ENCODE measurements around the gene LRRIQ4.

The LRRIQ4 gene

DNA sequence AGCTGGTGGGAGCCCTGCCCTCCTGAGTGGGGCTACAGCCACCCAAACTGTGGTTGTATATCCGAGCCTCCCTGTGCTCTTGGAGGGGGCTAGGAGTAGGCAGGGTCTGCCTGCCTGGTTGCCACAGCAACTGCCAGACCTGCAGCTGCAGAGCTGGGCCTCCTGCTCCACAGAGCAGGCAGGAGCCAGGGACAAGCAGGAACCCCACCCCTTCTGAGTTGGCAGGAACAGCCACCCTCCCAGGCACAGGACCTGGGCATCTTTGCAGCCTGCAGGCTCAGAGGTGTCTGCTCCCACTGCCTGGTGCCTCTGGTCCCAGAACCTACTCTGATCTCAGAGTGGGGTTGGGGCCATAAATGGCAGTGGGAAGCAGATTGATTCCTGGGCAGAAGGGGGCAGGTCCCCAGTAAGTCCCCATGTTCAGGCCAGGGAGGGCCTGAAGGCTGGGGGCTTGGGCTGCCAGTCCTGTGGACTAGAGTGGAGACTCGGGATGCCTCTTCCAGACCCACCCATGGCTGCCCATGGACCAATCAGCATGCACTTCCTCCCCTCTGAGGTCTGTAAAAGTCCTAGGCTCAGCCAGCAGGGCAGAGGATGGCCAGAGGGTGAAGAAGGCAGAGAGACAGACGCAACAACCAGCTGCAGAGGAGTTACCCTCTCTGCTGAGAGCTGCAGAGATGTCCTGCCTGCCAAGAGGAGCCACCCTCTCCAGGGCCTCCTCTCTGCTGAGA lies 67.3 kb downstream of the LRRIQ4 start:
- TF ChIP-seq, protein P1, sequence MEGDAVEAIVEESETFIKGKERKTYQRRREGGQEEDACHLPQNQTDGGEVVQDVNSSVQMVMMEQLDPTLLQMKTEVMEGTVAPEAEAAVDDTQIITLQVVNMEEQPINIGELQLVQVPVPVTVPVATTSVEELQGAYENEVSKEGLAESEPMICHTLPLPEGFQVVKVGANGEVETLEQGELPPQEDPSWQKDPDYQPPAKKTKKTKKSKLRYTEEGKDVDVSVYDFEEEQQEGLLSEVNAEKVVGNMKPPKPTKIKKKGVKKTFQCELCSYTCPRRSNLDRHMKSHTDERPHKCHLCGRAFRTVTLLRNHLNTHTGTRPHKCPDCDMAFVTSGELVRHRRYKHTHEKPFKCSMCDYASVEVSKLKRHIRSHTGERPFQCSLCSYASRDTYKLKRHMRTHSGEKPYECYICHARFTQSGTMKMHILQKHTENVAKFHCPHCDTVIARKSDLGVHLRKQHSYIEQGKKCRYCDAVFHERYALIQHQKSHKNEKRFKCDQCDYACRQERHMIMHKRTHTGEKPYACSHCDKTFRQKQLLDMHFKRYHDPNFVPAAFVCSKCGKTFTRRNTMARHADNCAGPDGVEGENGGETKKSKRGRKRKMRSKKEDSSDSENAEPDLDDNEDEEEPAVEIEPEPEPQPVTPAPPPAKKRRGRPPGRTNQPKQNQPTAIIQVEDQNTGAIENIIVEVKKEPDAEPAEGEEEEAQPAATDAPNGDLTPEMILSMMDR (IDR thresholded peaks at IDR 0.05): no peak
- Histone ChIP-seq H3K36me3 (no peaks in the 10 kb centered on the region), H3K9me3 (no peaks in the 10 kb centered on the region), H3K4me3 (no peak overlapping the region), H3K27me3 (no peaks in the 10 kb centered on the region), H3K27ac (no peak overlapping the region), H3K4me1 (no peaks in the 10 kb centered on the region)
- intact Hi-C loops (cut with DNase I; ENCODE audit: low total_unique reads): no loop called here
- DNase-seq: no peak

DNA sequence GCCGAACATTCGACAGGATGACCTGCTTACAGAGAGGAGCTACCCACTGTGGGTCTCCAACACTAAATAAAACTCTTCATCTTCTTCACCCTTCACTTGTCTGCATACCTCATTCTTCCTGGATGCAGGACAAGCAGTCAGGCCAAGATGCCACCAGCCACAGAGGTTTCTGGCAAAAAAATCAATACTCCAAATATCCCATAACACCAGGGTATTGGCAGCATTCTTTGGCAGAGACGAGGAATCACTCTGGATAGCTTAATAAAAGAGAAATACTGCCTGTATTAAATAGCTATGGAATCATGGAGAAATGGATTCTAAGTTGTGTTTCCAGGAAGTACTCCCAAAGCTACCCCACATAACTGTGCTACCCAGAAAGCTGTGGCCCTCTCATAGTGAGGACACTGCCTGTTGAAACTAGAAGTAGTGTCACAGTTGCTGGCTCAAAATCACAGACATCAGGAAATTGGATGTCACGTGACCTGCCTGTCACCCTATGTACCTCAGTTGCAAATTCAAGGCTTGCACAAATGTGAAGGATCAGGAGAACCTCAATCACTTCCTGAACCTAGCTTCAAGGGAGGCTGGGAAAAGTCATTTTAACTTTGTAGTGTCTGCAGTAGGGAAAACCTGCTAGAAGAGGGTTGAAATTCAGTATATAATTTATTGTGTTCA lies 68.0 kb downstream of the LRRIQ4 start:
- no peaks in the 10 kb centered on the region for H3K27me3 ChIP-seq
- intact Hi-C loops (cut with DNase I; ENCODE audit: low total_unique reads): no loop called here
- TF ChIP-seq, protein P1 (IDR thresholded peaks at IDR 0.05): no peak
- DNase-seq: no peak
- H3K4me1 ChIP-seq: no peaks in the 10 kb centered on the region
- H3K9me3 ChIP-seq: no peaks in the 10 kb centered on the region
- H3K36me3 ChIP-seq: no peaks in the 10 kb centered on the region
- no peak overlapping the region for H3K27ac ChIP-seq
- H3K4me3 ChIP-seq: no peak overlapping the region

DNA sequence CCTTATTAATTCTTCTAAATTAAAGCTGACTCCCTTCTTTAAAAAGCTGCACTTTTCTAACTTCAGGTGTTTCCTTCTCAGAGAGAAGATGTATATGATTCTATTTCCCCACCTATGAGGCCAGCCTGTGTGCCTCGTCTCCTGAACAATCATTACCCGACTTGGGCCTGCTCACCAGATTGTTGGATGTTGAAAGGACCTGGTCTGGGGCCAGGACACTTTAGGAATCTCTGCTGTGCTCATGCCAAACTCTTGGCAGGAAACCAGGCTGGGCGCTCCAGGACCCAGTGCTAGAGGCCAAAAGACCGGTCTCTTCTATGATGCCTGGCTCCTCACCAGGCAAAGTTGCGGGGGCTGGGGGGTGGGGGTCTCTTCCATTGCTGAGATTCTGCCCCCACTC lies 74.0 kb downstream of the LRRIQ4 start:
- intact Hi-C loops (cut with DNase I; ENCODE audit: low total_unique reads): no loop called here
- Histone ChIP-seq H3K27ac (no peak overlapping the region), H3K4me3 (no peak overlapping the region), H3K4me1 (peaks cover 0 to 14% (median 5%) of the 10 kb centered on the region in 4 donors), H3K27me3 (no peaks in the 10 kb centered on the region), H3K9me3 (no peaks in the 10 kb centered on the region), H3K36me3 (no peaks in the 10 kb centered on the region)
- TF ChIP-seq, protein P1 (IDR thresholded peaks at IDR 0.05): no peak
- DNase-seq: peak; percentile 62 to 85
